Panc1 (cell line): ENCODE results near the gene ZBTB7C. TPM values are rescaled to one million over a fixed set of nuclear protein-coding genes. Genes with fewer than 3 reads are reported as not detected.

Experiments used
- ATAC-seq: fragments of 200-7000 bp; cut with Tn5 transposase; 2 replicates; pipeline ENCODE4 v1.9.1; 2020; ENCODE audit warnings: mild to moderate bottlenecking, moderate library complexity
- BruUV-seq: library from RNA; stranded (reverse); fragments of 400-500 nt; replicated peaks from 2 replicates; lab custom pipeline; 2021; lab: Mats Ljungman, UMichigan
- CTCF ChIA-PET: fragments of 300-600 bp; sonication (Branson Sonifier 250); formaldehyde crosslinking; loops from one replicate; lab custom pipeline; 2022; ENCODE audit warnings: antibody characterized with exemption; lab: Charles Lee
- POLR2A ChIA-PET: fragments of 300-600 bp; sonication (Branson Sonifier 250); formaldehyde crosslinking; loops from one replicate; lab custom pipeline; 2022; ENCODE audit warnings: antibody characterized with exemption; lab: Charles Lee
- DNase-seq: peaks from one replicate; pipeline ENCODE4 v3.0.0-alpha.2; 2010; ENCODE audit warnings: low read depth, low spot score
- H3K27ac ChIP-seq: 2 replicates; pipeline ENCODE4 v1.5.1; 2011; ENCODE audit warnings: mild to moderate bottlenecking, low read length, inconsistent platforms
- H3K27me3 ChIP-seq: fragments of 200-500 bp; sonication (Bioruptor generic); 2 replicates; pipeline ENCODE4 v1.6.0; 2014; ENCODE audit warnings: low read length, inconsistent platforms; ENCODE audit not compliant: control insufficient read depth, insufficient read depth
- H3K36me3 ChIP-seq: fragments of 200-500 bp; sonication (Bioruptor generic); 2 replicates; pipeline ENCODE4 v1.5.1; 2014; ENCODE audit warnings: inconsistent platforms, mild to moderate bottlenecking, low read length, moderate library complexity; ENCODE audit not compliant: control insufficient read depth, insufficient read depth
- H3K4me1 ChIP-seq: 2 replicates; pipeline ENCODE4 v1.5.1; 2011; ENCODE audit warnings: inconsistent platforms, mild to moderate bottlenecking, low read length, moderate library complexity; ENCODE audit not compliant: control insufficient read depth, insufficient read depth
- H3K4me3 ChIP-seq, 2 experiments: 2 replicates each; pipeline ENCODE4 v1.5.1; 2011 to 2012; ENCODE audit warnings: low read depth in 2 of 2, low read length in 2 of 2, mild to moderate bottlenecking in 2 of 2, inconsistent platforms in 1 of 2, moderate library complexity in 1 of 2
- H3K9me3 ChIP-seq: fragments of 200-500 bp; sonication (Bioruptor generic); 2 replicates; pipeline ENCODE4 v1.5.1; 2014; ENCODE audit warnings: low read depth, mild to moderate bottlenecking, inconsistent platforms, low read length, moderate library complexity; ENCODE audit not compliant: control insufficient read depth, insufficient read depth
- CTCF ChIP-seq: fragments of 450-650 bp; IDR thresholded peaks from 2 replicates; pipeline ENCODE4 v1.5.1; 2017; ENCODE audit warnings: mild to moderate bottlenecking
- POLR2AphosphoS5 ChIP-seq: IDR thresholded peaks from 2 replicates; pipeline ENCODE4 v1.6.1; 2012; ENCODE audit warnings: mild to moderate bottlenecking, low read depth, low read length, moderate library complexity
- REST ChIP-seq, 2 experiments: IDR thresholded peaks; 2 replicates each; pipeline ENCODE4 v1.6.1; 2011 to 2012; ENCODE audit warnings: low read depth in 2 of 2, control low read depth in 1 of 2, low read length in 1 of 2, mild to moderate bottlenecking in 1 of 2, moderate library complexity in 1 of 2; ENCODE audit not compliant: insufficient read depth in 1 of 2
- SIN3A ChIP-seq: IDR thresholded peaks from 2 replicates; pipeline ENCODE4 v1.6.1; 2012; ENCODE audit warnings: low read depth, mild to moderate bottlenecking, low read length, moderate library complexity, borderline replicate concordance; ENCODE audit not compliant: insufficient read depth
- TCF7L2 ChIP-seq: IDR thresholded peaks from 2 replicates; pipeline ENCODE4 v1.6.1; 2011; ENCODE audit warnings: mild to moderate bottlenecking, low read depth, low read length, inconsistent platforms
- in situ Hi-C: cut with HindIII; loops from 2 replicates; pipeline ENCODE4 v1.10.0; 2016; ENCODE audit warnings: low sequenced_read_pairs, low pct_unique_long_range_greater_than_20kb
- intact Hi-C: fragments of 100-400 bp; cut with micrococcal nuclease; formaldehyde crosslinking; loops from one replicate; pipeline ENCODE4 v1.10.0; 2022; ENCODE audit not compliant: unreplicated experiment
- total RNA-seq: library from RNA; stranded (reverse); gene quantifications from one replicate; pipeline ENCODE4 v1.2.1, GENCODE V29; 2021; ENCODE audit not compliant: unreplicated experiment

ZBTB7C gene
- total RNA-seq, 1 experiment from 2014 or later, result 0.03 TPM

DNA sequence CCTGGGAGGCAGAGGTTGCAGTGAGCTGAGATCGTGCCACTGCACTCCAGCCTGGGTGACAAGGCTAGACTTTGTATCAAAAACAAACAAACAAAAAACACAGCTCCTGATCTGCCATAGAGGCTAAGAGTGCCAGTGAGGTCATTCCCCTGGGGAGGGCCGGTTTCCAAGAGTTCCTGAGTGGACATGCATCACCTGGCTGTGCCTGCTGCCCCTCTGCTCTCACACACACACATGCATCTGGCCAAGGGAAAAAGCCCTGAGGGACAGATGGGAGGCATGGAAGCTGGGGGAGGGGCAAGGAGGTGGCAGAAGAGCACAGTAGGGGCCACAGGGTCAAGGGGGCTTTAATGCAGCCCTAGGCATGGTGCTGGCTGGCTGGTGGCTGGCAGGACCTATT is 60.4 kb downstream of the ZBTB7C start:
- intact Hi-C loops (loop anchor here (5.0 kb wide), 1 partner anchor 316 kb away; no protein-coding TSS in a partner anchor), in situ Hi-C loops (no loop called here)
- BruUV-seq, result no TSS peak
- no peaks in the 10 kb centered on the region for H3K36me3 ChIP-seq
- no peak overlapping the region for H3K4me3 ChIP-seq
- no peaks in the 10 kb centered on the region for H3K9me3 ChIP-seq
- POLR2A ChIA-PET, result no interaction called here
- H3K27ac ChIP-seq, result no peak overlapping the region
- DNase-seq (no peak), ATAC-seq (no peak)
- TF ChIP-seq TCF7L2 (no peak), POLR2AphosphoS5 (no peak), REST (IDR thresholded peaks at IDR 0.05; ENCODE audit: insufficient read depth in 1 of 2, low read depth in 2 of 2, low read length in 1 of 2) (no peak), CTCF (no peak)
- H3K27me3 ChIP-seq, result peaks cover 2% of the 10 kb centered on the region; the same call in 1 of the 2 replicates
- H3K4me1 ChIP-seq, result no peaks in the 10 kb centered on the region
- CTCF ChIA-PET, result no interaction called here

GRCh38 chr18:48347756-48348326 is 61.3 kb downstream of the ZBTB7C start:
- BruUV-seq, result no TSS peak
- no peak overlapping the region for H3K4me3 ChIP-seq
- no peaks in the 10 kb centered on the region for H3K9me3 ChIP-seq
- intact Hi-C loops, result loop anchor here (5.0 kb wide), 1 partner anchor 316 kb away; no protein-coding TSS in a partner anchor
- ATAC-seq (no peak), DNase-seq (no peak)
- CTCF ChIA-PET, result no interaction called here
- H3K36me3 ChIP-seq, result no peaks in the 10 kb centered on the region
- TF ChIP-seq CTCF (no peak), POLR2AphosphoS5 (no peak), TCF7L2 (no peak), REST (IDR thresholded peaks at IDR 0.05; ENCODE audit: insufficient read depth in 1 of 2, low read depth in 2 of 2, low read length in 1 of 2) (no peak), SIN3A (no peak)
- POLR2A ChIA-PET, result no interaction called here
- no peak overlapping the region for H3K27ac ChIP-seq
- H3K4me1 ChIP-seq, result no peaks in the 10 kb centered on the region
- H3K27me3 ChIP-seq, result no peaks in the 10 kb centered on the region; the same call in 1 of the 2 replicates
- in situ Hi-C loops, result no loop called here
